ENCODE data around the gene AK5.

GRCh38 chr1:77373702-77374101 is 91.9 kb downstream of the AK5 start:
- TF ChIP-seq, protein P1, sequence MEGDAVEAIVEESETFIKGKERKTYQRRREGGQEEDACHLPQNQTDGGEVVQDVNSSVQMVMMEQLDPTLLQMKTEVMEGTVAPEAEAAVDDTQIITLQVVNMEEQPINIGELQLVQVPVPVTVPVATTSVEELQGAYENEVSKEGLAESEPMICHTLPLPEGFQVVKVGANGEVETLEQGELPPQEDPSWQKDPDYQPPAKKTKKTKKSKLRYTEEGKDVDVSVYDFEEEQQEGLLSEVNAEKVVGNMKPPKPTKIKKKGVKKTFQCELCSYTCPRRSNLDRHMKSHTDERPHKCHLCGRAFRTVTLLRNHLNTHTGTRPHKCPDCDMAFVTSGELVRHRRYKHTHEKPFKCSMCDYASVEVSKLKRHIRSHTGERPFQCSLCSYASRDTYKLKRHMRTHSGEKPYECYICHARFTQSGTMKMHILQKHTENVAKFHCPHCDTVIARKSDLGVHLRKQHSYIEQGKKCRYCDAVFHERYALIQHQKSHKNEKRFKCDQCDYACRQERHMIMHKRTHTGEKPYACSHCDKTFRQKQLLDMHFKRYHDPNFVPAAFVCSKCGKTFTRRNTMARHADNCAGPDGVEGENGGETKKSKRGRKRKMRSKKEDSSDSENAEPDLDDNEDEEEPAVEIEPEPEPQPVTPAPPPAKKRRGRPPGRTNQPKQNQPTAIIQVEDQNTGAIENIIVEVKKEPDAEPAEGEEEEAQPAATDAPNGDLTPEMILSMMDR (IDR thresholded peaks at IDR 0.05), result no peak
- TF ChIP-seq POLR2A (IDR thresholded peaks at IDR 0.05), result no peak
